Hindlimb muscle (tissue), 1 donor: ENCODE data around the gene ZNF462. TPM values are rescaled to one million over a fixed set of nuclear protein-coding genes. Genes with fewer than 3 reads are reported as not detected.

Source experiments
- DNase-seq: peaks from one replicate; pipeline ENCODE4 v3.0.0-alpha.2; 2013
- polyA plus RNA-seq: library from polyadenylated mRNA; unstranded; fragments of 120-200 nt; gene quantifications from one replicate; pipeline ENCODE4 v1.2.1, GENCODE V29; 2013; ENCODE audit not compliant: insufficient read length

ZNF462 gene
- polyA plus RNA-seq, 1 donor = 10.5 TPM

- DNase-seq = peak; percentile 65
Measured at GRCh38 chr9:106864373-106865143, 1.6 kb downstream of the ZNF462 start.

GRCh38 chr9:106866243-106866642 lies 3.3 kb downstream of the ZNF462 start:
- DNase-seq = no peak

GRCh38 chr9:106867286-106867685 lies 4.3 kb downstream of the ZNF462 start:
- no peak for DNase-seq

- DNase-seq = no peak
Measured at GRCh38 chr9:106868087-106868486, 5.1 kb downstream of the ZNF462 start.

- no peak for DNase-seq
Measured at GRCh38 chr9:106868565-106868964, 5.6 kb downstream of the ZNF462 start.

- DNase-seq = no peak
Measured at GRCh38 chr9:106869028-106869427, 6.1 kb downstream of the ZNF462 start.

- DNase-seq = peak; percentile 35
Measured at GRCh38 chr9:106869458-106869857, 6.5 kb downstream of the ZNF462 start.

GRCh38 chr9:106872641-106873040 lies 9.7 kb downstream of the ZNF462 start:
- no peak for DNase-seq

- DNase-seq = no peak
Measured at GRCh38 chr9:106874031-106874430, 11.1 kb downstream of the ZNF462 start.

- DNase-seq = no peak
Measured at GRCh38 chr9:106874652-106875051, 11.7 kb downstream of the ZNF462 start.

- DNase-seq = no peak
Measured at GRCh38 chr9:106875529-106875928, 12.6 kb downstream of the ZNF462 start.

GRCh38 chr9:106877345-106877744 lies 14.4 kb downstream of the ZNF462 start:
- DNase-seq = no peak

- no peak for DNase-seq
Measured at GRCh38 chr9:106878081-106878837, 15.3 kb downstream of the ZNF462 start.

- DNase-seq = peak; percentile 52
Measured at GRCh38 chr9:106878934-106879333, 16.0 kb downstream of the ZNF462 start.

GRCh38 chr9:106879439-106879882 lies 16.5 kb downstream of the ZNF462 start:
- DNase-seq = no peak

- DNase-seq = no peak
Measured at GRCh38 chr9:106880081-106880480, 17.1 kb downstream of the ZNF462 start.

GRCh38 chr9:106880863-106881262 lies 17.9 kb downstream of the ZNF462 start:
- DNase-seq = no peak

GRCh38 chr9:106883030-106883429 lies 20.1 kb downstream of the ZNF462 start:
- DNase-seq = no peak

- DNase-seq = no peak
Measured at GRCh38 chr9:106883626-106884190, 20.7 kb downstream of the ZNF462 start.

- DNase-seq = no peak
Measured at GRCh38 chr9:106885451-106885850, 22.5 kb downstream of the ZNF462 start.

- DNase-seq = no peak
Measured at GRCh38 chr9:106886111-106887046, 23.4 kb downstream of the ZNF462 start.

GRCh38 chr9:106887066-106887465 lies 24.1 kb downstream of the ZNF462 start:
- no peak for DNase-seq
